Right atrium auricular region (tissue), 2 donors: ENCODE measurements around the gene MYCN. TPM values are rescaled to one million over a fixed set of nuclear protein-coding genes. Genes with fewer than 3 reads are reported as not detected.
A peak's percentile ranks its signal among the peaks of the same experiment; 100 is the strongest.
"Not testable (repeated sequence)": the region's sequence is repeated elsewhere in the genome, so short reads cannot be mapped to it uniquely, and the experiment has no call there.

Source experiments
- DNase-seq: peaks from one replicate; pipeline ENCODE4 v3.0.0-alpha.2; 2019; ENCODE audit warnings: low spot score
- H3K27ac ChIP-seq, 2 donors: fragments of 200-600 bp; sonication (generic); 1 replicate in 1 of 2; 2 replicates in 1 of 2; pipeline ENCODE4 v1.5.1; 2016 to 2019
- H3K27me3 ChIP-seq, 2 donors: fragments of 200-600 bp; sonication (generic); one replicate each; pipeline versions ENCODE4 v1.5.1 to v1.6.0; 2017 to 2019
- H3K36me3 ChIP-seq: fragments of 200-600 bp; sonication (generic); one replicate; pipeline ENCODE4 v1.5.1; 2016
- H3K4me1 ChIP-seq, 2 donors: fragments of 200-600 bp; sonication (generic); one replicate each; pipeline versions ENCODE4 v1.5.1 to v1.6.0; 2017 to 2019
- H3K4me3 ChIP-seq, 2 donors: fragments of 200-600 bp; sonication (generic); 1 replicate in 1 of 2; 2 replicates in 1 of 2; pipeline ENCODE4 v1.5.1; 2017 to 2019; ENCODE audit warnings: mild to moderate bottlenecking in 1 of 2, moderate library complexity in 1 of 2
- H3K9me3 ChIP-seq, 2 donors: fragments of 200-600 bp; sonication (generic); one replicate each; pipeline ENCODE4 v1.5.1; 2019
- CTCF ChIP-seq, 2 donors: fragments of 200-600 bp; sonication (generic); IDR thresholded peaks; one replicate each; pipeline ENCODE4 v1.5.1; 2019; ENCODE audit warnings: antibody characterized with exemption in 2 of 2
- total RNA-seq, 2 donors: library from RNA; depleted of rRNA; stranded (reverse); fragments of >200 nt; gene quantifications; one replicate each; pipeline ENCODE4 v1.1.0, GENCODE V29; 2016

The MYCN gene
- total RNA-seq, 2 donors from 2014 or later, result 0.30 to 0.63 TPM

GRCh38 chr2:15909736-15910135, 30.6 kb upstream of the MYCN start:
- Histone ChIP-seq H3K4me3 (no peak overlapping the region), H3K36me3 (no peaks in the 10 kb centered on the region), H3K27ac (no peak overlapping the region), H3K4me1 (peaks cover 0 to 20% of the 10 kb centered on the region in 2 donors), H3K27me3 (no peaks in the 10 kb centered on the region), H3K9me3 (peaks cover 0 to 4% of the 10 kb centered on the region in 2 donors)
- DNase-seq, result no peak
- no peak for TF ChIP-seq CTCF (IDR thresholded peaks at IDR 0.05)

- H3K4me1 ChIP-seq, result peaks cover 0 to 26% of the 10 kb centered on the region in 2 donors
- H3K27me3 ChIP-seq, H3K9me3 ChIP-seq: not testable (repeated sequence)
Observed at GRCh38 chr2:15911270-15911669, 29.1 kb upstream of the MYCN start.

GRCh38 chr2:15911686-15912085, 28.7 kb upstream of the MYCN start:
- Histone ChIP-seq H3K9me3 (no peaks in the 10 kb centered on the region), H3K27me3 (no peaks in the 10 kb centered on the region), H3K4me1 (peaks cover 0 to 26% of the 10 kb centered on the region in 2 donors), H3K27ac (no peak overlapping the region), H3K36me3 (no peaks in the 10 kb centered on the region), H3K4me3 (no peak overlapping the region)
- peak; percentile 5 for DNase-seq
- no peak for TF ChIP-seq CTCF (IDR thresholded peaks at IDR 0.05)

More at GRCh38 chr2:15911270-15911669, 29.1 kb upstream of the MYCN start:
- not testable (repeated sequence) for H3K4me3 ChIP-seq, DNase-seq, H3K27ac ChIP-seq, H3K36me3 ChIP-seq

GRCh38 chr2:15912203-15912602, 28.1 kb upstream of the MYCN start:
- H3K4me3 ChIP-seq, result no peak overlapping the region
- H3K27me3 ChIP-seq, result no peaks in the 10 kb centered on the region
- H3K27ac ChIP-seq, result no peak overlapping the region
- TF ChIP-seq CTCF (IDR thresholded peaks at IDR 0.05), result no peak
- DNase-seq, result peak; percentile 66
- no peaks in the 10 kb centered on the region for H3K9me3 ChIP-seq
- H3K36me3 ChIP-seq, result no peaks in the 10 kb centered on the region
- H3K4me1 ChIP-seq, result peaks cover 0 to 26% of the 10 kb centered on the region in 2 donors

GRCh38 chr2:15913146-15913545, 27.2 kb upstream of the MYCN start:
- Histone ChIP-seq H3K36me3 (no peaks in the 10 kb centered on the region), H3K9me3 (no peaks in the 10 kb centered on the region), H3K27me3 (no peaks in the 10 kb centered on the region), H3K27ac (no peak overlapping the region), H3K4me3 (no peak overlapping the region), H3K4me1 (peaks cover 0 to 26% of the 10 kb centered on the region in 2 donors)
- TF ChIP-seq CTCF (IDR thresholded peaks at IDR 0.05), result no peak
- no peak for DNase-seq

GRCh38 chr2:15914596-15915385, 25.6 kb upstream of the MYCN start:
- Histone ChIP-seq H3K4me1 (peaks cover 0 to 26% of the 10 kb centered on the region in 2 donors), H3K27me3 (no peaks in the 10 kb centered on the region), H3K27ac (no peak overlapping the region), H3K9me3 (no peaks in the 10 kb centered on the region), H3K4me3 (no peak overlapping the region), H3K36me3 (no peaks in the 10 kb centered on the region)
- DNase-seq, result no peak
- no peak for TF ChIP-seq CTCF (IDR thresholded peaks at IDR 0.05)

- H3K9me3 ChIP-seq, H3K36me3 ChIP-seq: not testable (repeated sequence)
Observed at GRCh38 chr2:15915546-15915945, 24.8 kb upstream of the MYCN start.

More at GRCh38 chr2:15915546-15915945, 24.8 kb upstream of the MYCN start:
- DNase-seq, H3K27ac ChIP-seq, H3K4me3 ChIP-seq, H3K27me3 ChIP-seq: not testable (repeated sequence)
- peaks cover 0 to 26% of the 10 kb centered on the region in 2 donors for H3K4me1 ChIP-seq
